ENCODE data around the gene SCPEP1.

The SCPEP1 gene

DNA sequence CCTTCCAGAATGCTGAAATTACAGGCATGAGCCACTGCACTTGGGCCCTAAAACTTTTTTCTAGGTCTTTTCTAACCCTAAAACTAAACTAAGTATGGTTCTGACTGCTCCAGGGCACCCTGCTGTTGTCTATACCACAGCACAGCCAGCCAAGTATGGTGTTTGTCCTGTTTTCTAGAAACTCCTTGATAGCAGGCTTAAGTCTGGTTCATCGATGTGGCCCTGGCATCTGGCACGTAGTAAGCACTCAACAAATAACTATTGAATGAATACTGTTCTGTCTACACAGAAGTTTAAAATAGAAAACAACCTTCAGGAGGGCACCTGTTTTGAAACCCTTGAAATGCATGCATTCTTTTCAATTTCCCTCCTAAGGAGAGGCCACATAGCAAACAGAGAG, 62.6 kb downstream of the SCPEP1 start:
- DNase-seq (ENCODE audit: low read depth): no peak
- no peak overlapping the region for H3K4me3 ChIP-seq (ENCODE audit: low read depth, low read length)
- TF ChIP-seq CTCF (conservative IDR thresholded peaks at IDR 0.05; ENCODE audit: low read depth, low read length): no peak

GRCh38 chr17:57043276-57043675, 65.3 kb downstream of the SCPEP1 start:
- no peak for DNase-seq (ENCODE audit: low read depth)
- TF ChIP-seq CTCF (conservative IDR thresholded peaks at IDR 0.05; ENCODE audit: low read depth, low read length): no peak
- no peak overlapping the region for H3K4me3 ChIP-seq (ENCODE audit: low read depth, low read length)

- no peak for DNase-seq (ENCODE audit: low read depth)
- no peak overlapping the region for H3K4me3 ChIP-seq (ENCODE audit: low read depth, low read length)
- TF ChIP-seq CTCF (conservative IDR thresholded peaks at IDR 0.05; ENCODE audit: low read depth, low read length): no peak
Observed at GRCh38 chr17:57044976-57045867, 67.3 kb downstream of the SCPEP1 start.

DNA sequence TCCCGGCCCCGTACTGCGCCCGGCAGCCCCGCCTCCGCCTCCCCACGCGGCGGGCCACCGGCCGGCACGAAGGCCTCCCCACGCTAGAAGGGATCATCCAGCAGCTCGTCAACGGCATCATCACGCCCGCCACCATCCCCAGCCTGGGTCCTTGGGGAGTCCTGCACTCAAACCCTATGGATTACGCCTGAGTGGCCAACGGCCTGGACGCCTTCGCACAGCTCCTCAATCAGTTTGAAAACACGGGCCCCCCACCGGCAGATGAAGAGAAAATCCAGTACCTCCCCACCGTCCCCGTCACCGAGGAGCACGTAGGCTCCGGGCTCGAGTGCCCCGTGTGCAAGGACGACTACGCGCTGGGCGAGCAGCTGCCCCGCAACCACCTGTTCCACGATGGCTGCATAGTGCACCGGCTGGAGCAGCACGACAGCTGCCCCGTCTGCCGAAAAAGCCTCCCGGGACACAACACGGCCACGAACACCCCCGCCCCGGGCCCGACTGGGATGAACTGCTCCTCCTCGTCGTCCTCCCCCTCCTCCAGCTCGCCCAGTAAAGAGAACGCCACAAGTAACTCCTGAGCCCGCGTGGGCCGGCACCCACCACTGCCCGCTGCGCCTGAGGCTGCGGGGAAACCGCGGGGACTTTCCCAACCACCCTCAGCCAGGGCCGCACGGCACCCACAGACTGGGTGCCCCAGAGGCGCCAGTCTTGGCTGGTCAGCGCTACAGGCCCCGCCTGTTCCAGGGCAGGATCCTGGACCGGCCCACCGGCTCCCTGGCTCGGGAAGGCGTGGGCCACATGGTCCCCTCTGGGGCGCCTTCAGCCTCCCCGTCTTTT, 68.2 kb downstream of the SCPEP1 start:
- no peak for DNase-seq (ENCODE audit: low read depth)
- no peak overlapping the region for H3K4me3 ChIP-seq (ENCODE audit: low read depth, low read length)
- no peak for TF ChIP-seq CTCF (conservative IDR thresholded peaks at IDR 0.05; ENCODE audit: low read depth, low read length)

GRCh38 chr17:57046749-57047148, 68.8 kb downstream of the SCPEP1 start:
- no peak overlapping the region for H3K4me3 ChIP-seq (ENCODE audit: low read depth, low read length)
- no peak for DNase-seq (ENCODE audit: low read depth)
- no peak for TF ChIP-seq CTCF (conservative IDR thresholded peaks at IDR 0.05; ENCODE audit: low read depth, low read length)

GRCh38 chr17:57048096-57048495, 70.2 kb downstream of the SCPEP1 start:
- no peak for DNase-seq (ENCODE audit: low read depth)
- no peak for TF ChIP-seq CTCF (conservative IDR thresholded peaks at IDR 0.05; ENCODE audit: low read depth, low read length)
- no peak overlapping the region for H3K4me3 ChIP-seq (ENCODE audit: low read depth, low read length)

All from choroid plexus epithelial cell (primary cell).